PC-9 (cell line): ENCODE measurements around the gene SIK3. TPM values are rescaled to one million over a fixed set of nuclear protein-coding genes. Genes with fewer than 3 reads are reported as not detected.
A peak's percentile ranks its signal among the peaks of the same experiment; 100 is the strongest.

Source experiments
- BruUV-seq: library from RNA; stranded (reverse); fragments of 400-500 nt; replicated peaks from 2 replicates; lab custom pipeline; 2021; lab: Mats Ljungman, UMichigan
- CTCF ChIA-PET: fragments of 300-600 bp; sonication (Branson Sonifier 250); formaldehyde crosslinking; loops from one replicate; lab custom pipeline; 2022; ENCODE audit warnings: antibody characterized with exemption; lab: Charles Lee
- POLR2A ChIA-PET: fragments of 300-600 bp; sonication (Branson Sonifier 250); formaldehyde crosslinking; loops from one replicate; lab custom pipeline; 2022; ENCODE audit warnings: antibody characterized with exemption; ENCODE audit not compliant: unreplicated experiment; lab: Charles Lee
- DNase-seq, 2 experiments: peaks; one replicate each; pipeline versions ENCODE4 v3.0.0 to v3.0.0-alpha.2; 2015 to 2022; ENCODE audit warnings: mixed read lengths in 1 of 2
- H2AFZ ChIP-seq: fragments of 200-600 bp; sonication (generic); 2 replicates; pipeline ENCODE4 v1.8.1; 2017; ENCODE audit warnings: antibody characterized with exemption
- H3F3A ChIP-seq: fragments of 200-600 bp; sonication (generic); 2 replicates; pipeline ENCODE4 v1.8.1; 2017; ENCODE audit warnings: antibody characterized with exemption, mild to moderate bottlenecking, low read depth; ENCODE audit not compliant: insufficient read depth
- H3K27ac ChIP-seq: fragments of 200-600 bp; sonication (generic); 2 replicates; pipeline ENCODE4 v1.6.1; 2016; ENCODE audit warnings: mixed run types
- H3K27me3 ChIP-seq: fragments of 200-600 bp; sonication (generic); 2 replicates; pipeline ENCODE4 v1.6.1; 2016; ENCODE audit warnings: low read depth, mixed run types; ENCODE audit not compliant: insufficient read depth
- H3K36me3 ChIP-seq: fragments of 200-600 bp; sonication (generic); 2 replicates; pipeline ENCODE4 v1.6.1; 2016; ENCODE audit warnings: low read depth, mixed run types
- H3K4me1 ChIP-seq: fragments of 200-600 bp; sonication (generic); replicated peaks from 2 replicates; pipeline ENCODE4 v1.6.1; 2016; ENCODE audit warnings: mixed run types; ENCODE audit not compliant: insufficient read depth
- H3K4me2 ChIP-seq: fragments of 200-600 bp; sonication (generic); 2 replicates; pipeline ENCODE4 v1.6.1; 2017; ENCODE audit warnings: mixed run types
- H3K4me3 ChIP-seq: fragments of 200-600 bp; sonication (generic); 2 replicates; pipeline ENCODE4 v1.6.1; 2016; ENCODE audit warnings: mixed run types
- H3K79me2 ChIP-seq: fragments of 200-600 bp; sonication (generic); 2 replicates; pipeline ENCODE4 v1.6.1; 2017; ENCODE audit warnings: low read depth, mixed run types
- H3K9me2 ChIP-seq: fragments of 200-600 bp; sonication (generic); 2 replicates; pipeline ENCODE4 v1.8.1; 2017; ENCODE audit warnings: mild to moderate bottlenecking; ENCODE audit not compliant: insufficient read depth
- H3K9me3 ChIP-seq: fragments of 200-600 bp; sonication (generic); 2 replicates; pipeline ENCODE4 v1.8.1; 2016; ENCODE audit warnings: low read depth; ENCODE audit not compliant: insufficient read depth
- H4K20me1 ChIP-seq: fragments of 200-600 bp; sonication (generic); 2 replicates; pipeline ENCODE4 v1.8.1; 2017; ENCODE audit not compliant: insufficient read depth
- CTCF ChIP-seq: fragments of 200-600 bp; sonication (generic); conservative IDR thresholded peaks from 2 replicates; pipeline ENCODE4 v1.6.1; 2017; ENCODE audit warnings: mixed run types, antibody characterized with exemption, mild to moderate bottlenecking, moderate library complexity
- EZH2 ChIP-seq: fragments of 200-600 bp; sonication (generic); IDR thresholded peaks from 2 replicates; pipeline ENCODE4 v1.8.0; 2017; ENCODE audit warnings: antibody characterized with exemption, low read depth
- intact Hi-C: fragments of 100-400 bp; cut with micrococcal nuclease; formaldehyde crosslinking; loops from one replicate; pipeline ENCODE4 v1.10.0; 2022; ENCODE audit not compliant: unreplicated experiment
- total RNA-seq: library from RNA; stranded (reverse); gene quantifications from 2 replicates; pipeline ENCODE4 v1.2.3, GENCODE V29; 2021

SIK3 gene
- total RNA-seq, 1 experiment from 2014 or later, result 30.2 TPM

DNA sequence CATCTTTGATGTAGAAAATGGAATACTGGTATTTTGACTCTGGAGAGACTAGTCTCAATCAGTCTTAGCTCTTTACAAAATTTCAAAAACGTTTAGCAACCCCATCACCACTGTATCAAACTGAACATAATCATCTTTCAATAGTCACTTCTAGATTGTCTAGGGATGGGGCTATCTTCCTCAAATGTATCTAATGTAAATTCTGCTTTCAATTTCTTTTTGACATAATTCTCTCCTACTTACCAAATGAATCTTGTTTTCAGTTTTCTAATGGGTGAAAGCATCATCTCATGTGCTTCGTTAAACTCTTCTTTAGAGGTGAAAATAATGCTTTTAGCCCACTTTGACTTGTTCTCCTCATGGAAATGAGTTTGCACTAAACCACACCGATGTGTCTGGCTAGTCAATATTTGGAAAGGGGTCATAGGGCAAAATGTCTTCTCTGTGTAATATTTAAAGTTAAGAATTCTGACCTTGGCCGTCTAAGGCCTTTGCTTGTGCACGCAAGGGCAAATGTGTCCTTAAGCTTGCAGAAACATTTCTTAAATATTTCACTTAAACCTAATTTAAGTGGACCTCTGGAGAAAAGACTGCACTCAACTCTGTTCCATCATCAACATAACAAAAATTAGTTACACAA, 5.2 kb downstream of the SIK3 start:
- intact Hi-C loops, result loop anchor here (10.0 kb wide), 1 partner anchor 108 kb away; no protein-coding TSS in a partner anchor
- Histone ChIP-seq H3K4me3 (no peak overlapping the region), H3K4me2 (no peak overlapping the region), H3K27me3 (no peaks in the 10 kb centered on the region), H3K4me1 (peaks cover 63% of the 10 kb centered on the region), H4K20me1 (peaks cover 30% of the 10 kb centered on the region), H3K27ac (no peak overlapping the region), H3K9me2 (no peaks in the 10 kb centered on the region), H3K36me3 (no peaks in the 10 kb centered on the region), H2AFZ (no peak overlapping the region), H3K9me3 (no peaks in the 10 kb centered on the region), H3K79me2 (peaks cover 90% of the 10 kb centered on the region), H3F3A (peaks cover 48% of the 10 kb centered on the region)
- POLR2A ChIA-PET, result no interaction called here
- no peak for DNase-seq
- CTCF ChIA-PET, result interaction anchor here (0.7 kb wide), 1 partner anchor 127 kb away, joined by 8 read pairs; no protein-coding TSS in a partner anchor
- TF ChIP-seq EZH2, result no peak
- TF ChIP-seq CTCF, result no peak
- BruUV-seq, result no TSS peak

DNA sequence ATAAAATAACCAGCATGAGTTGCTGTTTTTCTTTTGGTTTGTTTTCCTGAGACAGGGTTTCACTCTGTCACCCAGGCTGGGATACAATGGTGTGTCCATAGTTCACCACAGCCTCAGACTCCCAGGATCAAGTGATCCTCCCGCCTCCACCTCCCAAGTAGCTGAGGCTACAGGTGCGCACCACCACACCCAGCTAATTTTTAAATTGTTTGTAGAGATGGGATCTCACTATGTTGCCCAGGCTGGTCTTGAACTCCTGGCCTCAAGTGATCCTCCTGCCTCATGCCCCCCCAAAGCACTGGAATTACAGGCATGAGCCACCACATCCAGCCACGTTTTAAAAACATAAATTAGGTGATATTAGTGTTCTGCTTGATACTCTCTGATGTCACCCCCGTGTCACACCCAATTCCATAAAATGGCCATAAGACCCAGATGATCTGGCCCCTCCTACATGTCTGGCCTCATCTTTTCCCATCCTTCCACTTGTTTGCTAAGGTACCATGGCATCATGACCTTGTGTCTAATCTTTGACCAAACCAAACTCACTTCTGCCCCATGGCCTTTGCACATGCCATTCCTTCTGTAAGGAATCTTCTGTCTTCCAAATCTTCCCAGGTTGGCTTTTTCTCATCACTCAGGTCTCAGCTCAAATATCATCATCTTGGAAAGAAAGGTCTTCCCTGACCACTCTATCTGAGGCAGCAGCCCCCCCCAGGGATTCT, 6.3 kb downstream of the SIK3 start:
- Histone ChIP-seq H3K36me3 (no peaks in the 10 kb centered on the region), H3F3A (peaks cover 48% of the 10 kb centered on the region), H3K27ac (no peak overlapping the region), H4K20me1 (peaks cover 30% of the 10 kb centered on the region), H3K4me3 (no peak overlapping the region), H3K9me3 (no peaks in the 10 kb centered on the region), H3K4me2 (0 out of 2 replicates have a peak overlapping the region, but pooled peaks have one; percentile 67), H3K4me1 (peaks cover 65% of the 10 kb centered on the region), H3K9me2 (no peaks in the 10 kb centered on the region), H2AFZ (no peak overlapping the region), H3K79me2 (peaks cover 91% of the 10 kb centered on the region), H3K27me3 (no peaks in the 10 kb centered on the region)
- no peak for DNase-seq
- no TSS peak for BruUV-seq
- TF ChIP-seq EZH2 (no peak), CTCF (no peak)
- CTCF ChIA-PET, result no interaction called here
- intact Hi-C loops, result loop anchor here (10.0 kb wide), 1 partner anchor 107 kb away; no protein-coding TSS in a partner anchor
- POLR2A ChIA-PET, result no interaction called here

DNA sequence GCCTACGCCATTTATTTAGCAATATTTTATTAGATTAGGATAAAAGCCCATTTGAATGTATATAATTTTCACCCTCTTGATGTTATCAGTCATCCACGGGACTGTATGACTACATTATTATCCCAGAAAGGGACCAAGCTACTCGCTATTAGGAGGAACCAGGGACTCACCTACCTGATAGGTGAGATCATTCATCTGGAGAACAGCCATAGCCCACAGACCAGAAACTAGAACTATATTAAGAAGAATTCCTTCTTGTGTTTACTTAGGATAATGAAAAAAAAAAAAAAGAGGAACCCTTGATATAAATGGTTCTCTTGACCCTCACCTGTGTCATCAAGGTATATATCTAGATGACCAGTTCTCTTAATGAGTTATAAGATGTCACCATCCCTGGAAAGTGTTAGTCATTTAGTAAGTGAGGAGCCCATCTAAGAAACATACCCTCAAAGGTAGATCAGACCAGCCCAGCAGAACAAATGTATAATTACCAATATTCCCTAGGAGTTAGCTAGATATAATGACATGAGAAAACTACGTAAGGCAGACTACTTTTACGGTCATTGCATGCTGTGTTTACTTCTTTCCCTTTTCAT, 8.0 kb downstream of the SIK3 start:
- DNase-seq, result peak; percentile 44 to 99
- Histone ChIP-seq H3K4me2 (peak overlapping the region; percentile 67), H4K20me1 (peaks cover 14% of the 10 kb centered on the region), H3K9me2 (no peaks in the 10 kb centered on the region), H3K27me3 (no peaks in the 10 kb centered on the region), H3K4me1 (peaks cover 48% of the 10 kb centered on the region), H2AFZ (peak overlapping the region; percentile 47; the same call in 1 of the 2 replicates), H3K79me2 (peaks cover 91% of the 10 kb centered on the region), H3K9me3 (no peaks in the 10 kb centered on the region), H3F3A (peaks cover 37% of the 10 kb centered on the region), H3K4me3 (peak overlapping the region; percentile 19; the same call in 1 of the 2 replicates), H3K36me3 (no peaks in the 10 kb centered on the region), H3K27ac (peak overlapping the region; percentile 90)
- intact Hi-C loops, result loop anchor here (1.0 to 10.0 kb wide), 2 partner anchors 19 to 105 kb away; no protein-coding TSS in a partner anchor
- TF ChIP-seq CTCF (no peak), EZH2 (no peak)
- no TSS peak for BruUV-seq
- ChIA-PET CTCF (interaction anchor here (0.6 to 1.4 kb wide), 2 partner anchors 19 to 79 kb away, joined by 3 to 5 read pairs; no protein-coding TSS in a partner anchor), POLR2A (interaction anchor here (0.6 to 1.2 kb wide), 8 partner anchors 8 to 251 kb away, joined by 3 to 21 read pairs (median 5); partner anchors contain the start of gene SIK3)
